Measurements from ENCODE around the gene CLSTN1.

Gene CLSTN1

GRCh38 chr1:9699361-9699760 is 124.4 kb downstream of the CLSTN1 start:
- H3K27ac Mint-ChIP-seq, result peak overlapping the region; percentile 67
- H3K4me1 Mint-ChIP-seq, result peaks cover 61% of the 10 kb centered on the region
- H3K27me3 Mint-ChIP-seq, result no peaks in the 10 kb centered on the region
- H3K36me3 Mint-ChIP-seq, result peaks cover 70% of the 10 kb centered on the region
- H3K9me3 Mint-ChIP-seq, result peaks cover 5% of the 10 kb centered on the region
- H3K4me3 Mint-ChIP-seq, result no peak overlapping the region
- no peak for ATAC-seq

- Mint-ChIP-seq H3K27me3 (no peaks in the 10 kb centered on the region), H3K9me3 (no peaks in the 10 kb centered on the region), H3K36me3 (peaks cover 73% of the 10 kb centered on the region), H3K4me1 (peaks cover 57% of the 10 kb centered on the region), H3K4me3 (no peak overlapping the region), H3K27ac (peak overlapping the region; percentile 57)
- no peak for ATAC-seq
Observed at GRCh38 chr1:9696793-9697192, 127.0 kb downstream of the CLSTN1 start.

- H3K27ac Mint-ChIP-seq, result peak overlapping the region; percentile 18
- no peaks in the 10 kb centered on the region for H3K27me3 Mint-ChIP-seq
- ATAC-seq, result no peak
- no peak overlapping the region for H3K4me3 Mint-ChIP-seq
- no peaks in the 10 kb centered on the region for H3K9me3 Mint-ChIP-seq
- H3K4me1 Mint-ChIP-seq, result peaks cover 73% of the 10 kb centered on the region
- peaks cover 53% of the 10 kb centered on the region for H3K36me3 Mint-ChIP-seq
Observed at GRCh38 chr1:9691691-9692090, 132.1 kb downstream of the CLSTN1 start.

GRCh38 chr1:9691108-9691445 is 132.7 kb downstream of the CLSTN1 start:
- Mint-ChIP-seq H3K4me1 (peaks cover 74% of the 10 kb centered on the region), H3K27me3 (no peaks in the 10 kb centered on the region), H3K9me3 (no peaks in the 10 kb centered on the region), H3K36me3 (peaks cover 48% of the 10 kb centered on the region), H3K27ac (peak overlapping the region; percentile 18), H3K4me3 (no peak overlapping the region)
- ATAC-seq, result no peak

GRCh38 chr1:9690440-9691107 is 133.2 kb downstream of the CLSTN1 start:
- Mint-ChIP-seq H3K4me1 (peaks cover 79% of the 10 kb centered on the region), H3K36me3 (peaks cover 48% of the 10 kb centered on the region), H3K4me3 (peak overlapping the region; percentile 79), H3K27me3 (no peaks in the 10 kb centered on the region), H3K9me3 (no peaks in the 10 kb centered on the region), H3K27ac (peak overlapping the region; percentile 76)
- no peak for ATAC-seq

GRCh38 chr1:9689971-9690381 is 133.8 kb downstream of the CLSTN1 start:
- H3K27ac Mint-ChIP-seq, result peak overlapping the region; percentile 76
- H3K4me1 Mint-ChIP-seq, result peaks cover 77% of the 10 kb centered on the region
- H3K9me3 Mint-ChIP-seq, result no peaks in the 10 kb centered on the region
- H3K36me3 Mint-ChIP-seq, result peaks cover 43% of the 10 kb centered on the region
- ATAC-seq, result no peak
- no peaks in the 10 kb centered on the region for H3K27me3 Mint-ChIP-seq
- peak overlapping the region; percentile 79 for H3K4me3 Mint-ChIP-seq

GRCh38 chr1:9689011-9689706 is 134.6 kb downstream of the CLSTN1 start:
- H3K4me1 Mint-ChIP-seq, result peaks cover 77% of the 10 kb centered on the region
- ATAC-seq, result peak; percentile 90
- peaks cover 35% of the 10 kb centered on the region for H3K36me3 Mint-ChIP-seq
- no peaks in the 10 kb centered on the region for H3K27me3 Mint-ChIP-seq
- no peaks in the 10 kb centered on the region for H3K9me3 Mint-ChIP-seq
- peak overlapping the region; percentile 81 for H3K27ac Mint-ChIP-seq
- H3K4me3 Mint-ChIP-seq, result peak overlapping the region; percentile 85

- Mint-ChIP-seq H3K27ac (peak overlapping the region; percentile 81), H3K27me3 (no peaks in the 10 kb centered on the region), H3K9me3 (no peaks in the 10 kb centered on the region), H3K36me3 (peaks cover 35% of the 10 kb centered on the region), H3K4me1 (peaks cover 77% of the 10 kb centered on the region), H3K4me3 (peak overlapping the region; percentile 85)
- ATAC-seq, result no peak
Observed at GRCh38 chr1:9688599-9688998, 135.2 kb downstream of the CLSTN1 start.

GRCh38 chr1:9687874-9688582 is 135.7 kb downstream of the CLSTN1 start:
- Mint-ChIP-seq H3K36me3 (peaks cover 36% of the 10 kb centered on the region), H3K4me1 (peaks cover 77% of the 10 kb centered on the region), H3K4me3 (peak overlapping the region; percentile 85), H3K27ac (peak overlapping the region; percentile 81), H3K27me3 (no peaks in the 10 kb centered on the region), H3K9me3 (no peaks in the 10 kb centered on the region)
- peak; percentile 6 for ATAC-seq

GRCh38 chr1:9687120-9687873 is 136.5 kb downstream of the CLSTN1 start:
- Mint-ChIP-seq H3K27me3 (no peaks in the 10 kb centered on the region), H3K9me3 (no peaks in the 10 kb centered on the region), H3K4me1 (peaks cover 77% of the 10 kb centered on the region), H3K4me3 (peak overlapping the region; percentile 85), H3K27ac (peak overlapping the region; percentile 81), H3K36me3 (peaks cover 29% of the 10 kb centered on the region)
- peak; percentile 66 for ATAC-seq

GRCh38 chr1:9684801-9685200 is 139.0 kb downstream of the CLSTN1 start:
- H3K27me3 Mint-ChIP-seq, result no peaks in the 10 kb centered on the region
- H3K36me3 Mint-ChIP-seq, result peaks cover 19% of the 10 kb centered on the region
- peaks cover 73% of the 10 kb centered on the region for H3K4me1 Mint-ChIP-seq
- no peaks in the 10 kb centered on the region for H3K9me3 Mint-ChIP-seq
- H3K27ac Mint-ChIP-seq, result peak overlapping the region; percentile 81
- ATAC-seq, result no peak
- no peak overlapping the region for H3K4me3 Mint-ChIP-seq

GRCh38 chr1:9680828-9681227 is 142.9 kb downstream of the CLSTN1 start:
- H3K36me3 Mint-ChIP-seq, result peaks cover 50% of the 10 kb centered on the region
- no peaks in the 10 kb centered on the region for H3K27me3 Mint-ChIP-seq
- ATAC-seq, result peak; percentile 92
- H3K9me3 Mint-ChIP-seq, result no peaks in the 10 kb centered on the region
- peaks cover 74% of the 10 kb centered on the region for H3K4me1 Mint-ChIP-seq
- H3K27ac Mint-ChIP-seq, result peak overlapping the region; percentile 70
- H3K4me3 Mint-ChIP-seq, result no peak overlapping the region

GRCh38 chr1:9680091-9680490 is 143.7 kb downstream of the CLSTN1 start:
- Mint-ChIP-seq H3K9me3 (no peaks in the 10 kb centered on the region), H3K36me3 (peaks cover 50% of the 10 kb centered on the region), H3K4me1 (peaks cover 70% of the 10 kb centered on the region), H3K4me3 (no peak overlapping the region), H3K27ac (peak overlapping the region; percentile 73), H3K27me3 (no peaks in the 10 kb centered on the region)
- no peak for ATAC-seq
